ENCODE data around the gene SEMA5A. TPM values are rescaled to one million over a fixed set of nuclear protein-coding genes. Genes with fewer than 3 reads are reported as not detected.

SEMA5A gene
- total RNA-seq, 1 experiment from 2014 or later = 9.3 TPM

GRCh38 chr5:9054821-9055589 lies 490.9 kb downstream of the SEMA5A start:
- no peaks in the 10 kb centered on the region for H3K36me3 Mint-ChIP-seq
- no peaks in the 10 kb centered on the region for H3K9me3 Mint-ChIP-seq
- no peak for ATAC-seq
- POLR2A ChIA-PET = no interaction called here
- no peak for TF ChIP-seq CREB1 (CRISPR knock-in tag; IDR thresholded peaks at IDR 0.05)
- TF ChIP-seq USF2 (CRISPR knock-in tag; IDR thresholded peaks at IDR 0.05) = no peak
- CTCF ChIA-PET = interaction anchor here (1.6 kb wide), 1 partner anchor 147 kb away, joined by 5 read pairs; no protein-coding TSS in a partner anchor
- H3K4me1 Mint-ChIP-seq = no peaks in the 10 kb centered on the region
- H3K4me3 Mint-ChIP-seq = no peak overlapping the region
- no peak for DNase-seq (ENCODE audit: low spot score)
- no peak overlapping the region for H3K27ac Mint-ChIP-seq
- no peaks in the 10 kb centered on the region for H3K27me3 Mint-ChIP-seq (ENCODE audit: low read depth)

GRCh38 chr5:9054322-9054721 lies 491.6 kb downstream of the SEMA5A start:
- Mint-ChIP-seq H3K9me3 (no peaks in the 10 kb centered on the region), H3K27me3 (ENCODE audit: low read depth) (no peaks in the 10 kb centered on the region), H3K36me3 (no peaks in the 10 kb centered on the region), H3K27ac (no peak overlapping the region), H3K4me3 (no peak overlapping the region), H3K4me1 (no peaks in the 10 kb centered on the region)
- POLR2A ChIA-PET = interaction anchor here (0.6 kb wide), 1 partner anchor 22 kb away, joined by 3 read pairs; no protein-coding TSS in a partner anchor
- DNase-seq (ENCODE audit: low spot score) (no peak), ATAC-seq (no peak)
- TF ChIP-seq NFE2L1 (CRISPR knock-in tag; IDR thresholded peaks at IDR 0.05) = no peak
- CTCF ChIA-PET = interaction anchor here (1.6 kb wide), 1 partner anchor 147 kb away, joined by 5 read pairs; no protein-coding TSS in a partner anchor

- H3K4me1 Mint-ChIP-seq = no peaks in the 10 kb centered on the region
- no peak for TF ChIP-seq CBFB (CRISPR knock-in tag; IDR thresholded peaks at IDR 0.05; ENCODE audit: low read depth)
- TF ChIP-seq ATF6 (CRISPR knock-in tag; IDR thresholded peaks at IDR 0.05) = no peak
- no peak for TF ChIP-seq ERG (CRISPR knock-in tag; IDR thresholded peaks at IDR 0.05)
- no peak for TF ChIP-seq ZNF219 (CRISPR knock-in tag; IDR thresholded peaks at IDR 0.05; ENCODE audit: borderline replicate concordance)
- no peak for TF ChIP-seq ATF3 (CRISPR knock-in tag; conservative IDR thresholded peaks at IDR 0.05)
- no peak for TF ChIP-seq FOXJ3 (CRISPR knock-in tag; IDR thresholded peaks at IDR 0.05; ENCODE audit: borderline replicate concordance)
- no peak for TF ChIP-seq ETV6 (CRISPR knock-in tag; IDR thresholded peaks at IDR 0.05)
- no peak for TF ChIP-seq PRRX2 (CRISPR knock-in tag; IDR thresholded peaks at IDR 0.05)
- TF ChIP-seq HMGXB4 (CRISPR knock-in tag; IDR thresholded peaks at IDR 0.05) = no peak
- TF ChIP-seq E2F1 (CRISPR knock-in tag; IDR thresholded peaks at IDR 0.05) = no peak
- no peak for TF ChIP-seq OVOL2 (CRISPR knock-in tag; IDR thresholded peaks at IDR 0.05; ENCODE audit: borderline replicate concordance)
- TF ChIP-seq USF1 (CRISPR knock-in tag; IDR thresholded peaks at IDR 0.05) = no peak
- TF ChIP-seq PRDM15 (CRISPR knock-in tag; IDR thresholded peaks at IDR 0.05) = no peak
- ATAC-seq (no peak), DNase-seq (ENCODE audit: low spot score) (no peak)
- ChIA-PET CTCF (no interaction called here), POLR2A (no interaction called here)
- no peaks in the 10 kb centered on the region for H3K27me3 Mint-ChIP-seq (ENCODE audit: low read depth)
- no peaks in the 10 kb centered on the region for H3K9me3 Mint-ChIP-seq
- no peak overlapping the region for H3K27ac Mint-ChIP-seq
- no peaks in the 10 kb centered on the region for H3K36me3 Mint-ChIP-seq
- H3K4me3 Mint-ChIP-seq = no peak overlapping the region
Measured at GRCh38 chr5:9052421-9052820, 493.5 kb downstream of the SEMA5A start.

Measured in WTC11 (cell line).